Measurements from ENCODE around the gene U2AF2.

DNA sequence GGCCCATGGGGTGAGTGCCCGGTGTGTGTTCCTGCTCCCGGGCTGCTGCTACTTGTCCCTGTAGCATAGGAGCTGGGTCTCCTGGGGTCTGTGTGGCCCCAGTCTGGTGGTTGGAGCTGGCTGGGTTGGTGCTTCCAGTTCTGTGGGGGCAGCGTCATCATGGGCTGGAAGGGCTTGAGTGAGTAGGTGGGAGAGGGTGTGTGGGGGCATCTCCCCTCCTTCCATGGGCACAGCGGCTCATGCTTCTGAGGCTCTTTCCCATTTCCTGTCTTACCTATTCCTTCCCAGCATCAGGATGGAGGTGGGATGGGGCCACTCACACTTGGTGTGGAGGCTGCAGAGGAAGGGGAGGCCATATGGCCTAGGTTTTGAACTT, 12.2 kb downstream of the U2AF2 start:
- TF ChIP-seq, protein P1, sequence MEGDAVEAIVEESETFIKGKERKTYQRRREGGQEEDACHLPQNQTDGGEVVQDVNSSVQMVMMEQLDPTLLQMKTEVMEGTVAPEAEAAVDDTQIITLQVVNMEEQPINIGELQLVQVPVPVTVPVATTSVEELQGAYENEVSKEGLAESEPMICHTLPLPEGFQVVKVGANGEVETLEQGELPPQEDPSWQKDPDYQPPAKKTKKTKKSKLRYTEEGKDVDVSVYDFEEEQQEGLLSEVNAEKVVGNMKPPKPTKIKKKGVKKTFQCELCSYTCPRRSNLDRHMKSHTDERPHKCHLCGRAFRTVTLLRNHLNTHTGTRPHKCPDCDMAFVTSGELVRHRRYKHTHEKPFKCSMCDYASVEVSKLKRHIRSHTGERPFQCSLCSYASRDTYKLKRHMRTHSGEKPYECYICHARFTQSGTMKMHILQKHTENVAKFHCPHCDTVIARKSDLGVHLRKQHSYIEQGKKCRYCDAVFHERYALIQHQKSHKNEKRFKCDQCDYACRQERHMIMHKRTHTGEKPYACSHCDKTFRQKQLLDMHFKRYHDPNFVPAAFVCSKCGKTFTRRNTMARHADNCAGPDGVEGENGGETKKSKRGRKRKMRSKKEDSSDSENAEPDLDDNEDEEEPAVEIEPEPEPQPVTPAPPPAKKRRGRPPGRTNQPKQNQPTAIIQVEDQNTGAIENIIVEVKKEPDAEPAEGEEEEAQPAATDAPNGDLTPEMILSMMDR (IDR thresholded peaks at IDR 0.05; ENCODE audit: insufficient read depth, low read depth, low read length): no peak
- no peak for TF ChIP-seq EZH2 (IDR thresholded peaks at IDR 0.05; ENCODE audit: insufficient read depth, low read length)

Data from astrocyte (in vitro differentiated cells and primary cell).